Stimulated activated naive CD8-positive, alpha-beta T cell treated with anti-CD3 and anti-CD28 coated beads, Interleukin-15, Interleukin-2, amounts not matched to agents 100 ng/mL and 50 ng/mL, for 24 hours (primary cell): ENCODE data around the gene LY6G5C.

Experiments
- H3K27ac Mint-ChIP-seq: one replicate; pipeline ENCODE4 v1.8.0; 2021; ENCODE audit warnings: mild to moderate bottlenecking, mixed read lengths
- H3K27me3 Mint-ChIP-seq: one replicate; pipeline ENCODE4 v1.8.0; 2021; ENCODE audit warnings: mixed read lengths
- H3K36me3 Mint-ChIP-seq: one replicate; pipeline ENCODE4 v1.8.0; 2021; ENCODE audit warnings: low read depth, mixed read lengths
- H3K4me1 Mint-ChIP-seq: one replicate; pipeline ENCODE4 v1.8.0; 2021; ENCODE audit warnings: low read depth, mixed read lengths
- H3K4me3 Mint-ChIP-seq: one replicate; pipeline ENCODE4 v1.8.0; 2021; ENCODE audit warnings: mild to moderate bottlenecking, mixed read lengths
- H3K9me3 Mint-ChIP-seq: one replicate; pipeline ENCODE4 v1.8.0; 2021; ENCODE audit warnings: mixed read lengths

The LY6G5C gene

DNA sequence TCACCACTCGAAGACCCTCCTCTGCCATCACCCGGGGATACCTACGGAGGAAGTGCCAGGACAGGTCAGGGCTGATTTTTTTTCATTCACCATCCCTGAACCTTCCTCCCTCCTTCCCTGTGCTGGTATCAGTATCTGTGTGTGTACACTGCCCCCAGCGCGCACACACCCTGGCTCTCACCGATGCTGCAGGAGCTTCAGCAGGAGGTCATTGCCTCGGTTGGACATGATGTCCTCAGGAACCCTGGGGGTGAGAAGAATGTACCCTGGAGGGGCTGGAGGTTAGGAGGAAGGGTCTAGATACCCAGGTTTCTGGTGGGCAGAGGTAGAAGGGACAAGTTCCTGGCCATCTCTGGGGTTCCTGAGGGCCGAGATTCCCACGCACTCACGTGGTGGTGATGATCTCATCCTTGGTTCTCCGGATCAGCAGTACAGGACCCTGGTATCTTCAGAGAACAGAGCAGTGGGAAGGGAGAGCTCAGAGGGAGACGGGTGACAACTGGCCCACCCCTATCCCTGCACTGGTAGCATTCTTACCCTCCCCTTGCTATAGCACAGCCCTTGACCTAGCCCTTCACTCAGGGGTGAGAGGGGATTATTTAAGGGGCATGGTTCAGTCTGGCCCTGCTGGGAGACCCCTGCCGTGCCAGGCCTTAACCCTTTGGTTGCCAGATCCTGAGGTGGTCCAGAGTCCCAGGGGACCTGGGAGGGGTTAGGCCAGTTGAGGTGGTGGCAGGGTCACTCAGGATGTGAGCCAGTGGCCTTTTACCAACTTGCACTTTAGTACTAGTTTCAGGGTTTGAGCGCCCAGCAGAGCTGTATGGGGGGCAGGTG is 7.2 kb upstream of the LY6G5C start:
- H3K4me1 Mint-ChIP-seq = peaks cover 16% of the 10 kb centered on the region
- no peak overlapping the region for H3K4me3 Mint-ChIP-seq
- H3K36me3 Mint-ChIP-seq = peaks cover 30% of the 10 kb centered on the region
- no peaks in the 10 kb centered on the region for H3K27me3 Mint-ChIP-seq
- H3K9me3 Mint-ChIP-seq = no peaks in the 10 kb centered on the region
- H3K27ac Mint-ChIP-seq = no peak overlapping the region

DNA sequence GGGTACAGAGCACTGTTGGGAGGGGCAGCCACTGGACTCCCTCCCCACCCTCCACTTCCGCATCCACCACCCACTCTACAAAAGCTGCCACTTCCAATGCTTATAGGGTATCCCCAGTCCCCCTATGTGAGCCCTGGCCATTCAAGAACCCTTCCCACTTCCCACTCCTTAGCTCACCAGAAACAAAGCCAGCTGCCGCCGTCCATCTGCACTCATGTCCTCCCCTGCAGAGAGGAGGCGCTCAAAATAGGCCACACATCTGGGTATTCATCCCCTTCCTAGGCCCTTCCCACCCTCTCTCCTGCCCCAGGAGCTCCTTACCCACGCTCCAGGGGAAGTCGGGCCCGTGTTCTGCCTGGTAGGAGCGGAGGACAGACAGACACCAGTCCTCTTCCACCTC is 6.5 kb upstream of the LY6G5C start:
- Mint-ChIP-seq H3K27ac (no peak overlapping the region), H3K4me1 (peaks cover 16% of the 10 kb centered on the region), H3K27me3 (no peaks in the 10 kb centered on the region), H3K9me3 (no peaks in the 10 kb centered on the region), H3K36me3 (peaks cover 25% of the 10 kb centered on the region), H3K4me3 (no peak overlapping the region)

DNA sequence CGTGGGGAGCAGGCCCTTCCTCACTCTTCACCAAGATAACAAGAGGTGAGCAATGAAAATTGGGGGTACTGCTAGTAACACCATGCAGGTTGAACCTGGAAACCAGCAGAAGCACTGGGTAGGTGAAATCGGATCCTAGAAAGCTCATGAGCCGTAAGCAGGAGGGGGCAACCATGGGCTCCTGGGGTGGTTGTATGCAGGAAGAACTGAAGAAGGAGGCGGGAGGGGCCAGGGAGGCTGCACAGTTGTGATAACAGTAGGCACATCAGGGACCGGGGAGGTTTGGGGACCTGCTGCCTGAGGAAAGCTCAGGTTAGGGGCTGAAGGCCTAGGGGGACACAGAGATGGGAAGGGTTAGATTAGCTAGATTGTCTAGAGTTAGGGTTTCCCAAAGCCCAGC is 5.6 kb upstream of the LY6G5C start:
- H3K27ac Mint-ChIP-seq = no peak overlapping the region
- H3K4me1 Mint-ChIP-seq = peaks cover 19% of the 10 kb centered on the region
- H3K9me3 Mint-ChIP-seq = no peaks in the 10 kb centered on the region
- peaks cover 25% of the 10 kb centered on the region for H3K36me3 Mint-ChIP-seq
- H3K27me3 Mint-ChIP-seq = no peaks in the 10 kb centered on the region
- no peak overlapping the region for H3K4me3 Mint-ChIP-seq

DNA sequence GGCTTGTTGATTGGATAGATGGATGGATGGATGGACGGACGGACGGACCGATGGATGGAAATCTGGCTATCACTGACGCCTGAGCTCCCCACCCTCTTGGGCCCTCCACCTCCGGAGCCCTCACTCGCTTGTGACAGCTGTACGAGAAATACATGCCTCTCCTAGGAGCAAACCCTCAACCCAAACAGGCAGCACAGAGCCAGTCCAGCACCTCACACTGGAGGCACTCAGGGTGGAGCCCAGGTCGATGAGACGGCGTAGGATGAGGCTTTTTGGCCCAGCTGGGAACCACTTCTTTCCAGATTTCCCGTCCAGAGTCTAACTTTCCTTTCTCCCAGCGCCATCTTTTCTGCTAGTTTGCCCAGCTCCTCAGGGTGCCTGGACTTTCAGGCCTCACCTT is 2.7 kb upstream of the LY6G5C start:
- Mint-ChIP-seq H3K4me1 (peaks cover 18% of the 10 kb centered on the region), H3K36me3 (peaks cover 8% of the 10 kb centered on the region), H3K9me3 (no peaks in the 10 kb centered on the region), H3K27me3 (no peaks in the 10 kb centered on the region), H3K4me3 (no peak overlapping the region), H3K27ac (no peak overlapping the region)

DNA sequence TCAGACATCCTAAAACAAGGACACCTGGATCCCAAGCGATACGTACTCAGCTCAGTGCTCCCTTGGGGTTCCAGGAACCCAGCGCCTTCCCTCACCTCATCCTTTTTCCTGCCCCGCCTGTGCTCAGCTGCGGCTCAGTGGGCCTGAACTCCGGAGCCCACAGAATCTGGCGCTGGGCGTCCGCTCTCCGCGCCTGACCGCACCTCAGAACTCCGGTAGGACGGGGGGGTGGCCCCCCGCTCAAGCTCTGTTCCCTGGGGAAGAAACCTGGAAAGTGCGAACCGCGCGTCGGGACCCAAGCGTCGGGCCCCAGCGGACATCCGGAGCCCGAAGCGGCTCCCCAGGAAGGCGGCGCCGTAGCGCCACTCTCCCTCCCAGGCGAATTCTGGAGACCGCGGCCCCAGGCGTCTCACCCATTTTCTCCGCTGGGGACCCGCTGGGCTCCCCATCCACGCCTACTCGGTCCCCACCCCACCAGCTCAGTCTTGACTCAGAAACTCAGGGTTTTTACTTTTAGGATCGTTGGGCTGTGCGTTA is 336 bp upstream of the LY6G5C start:
- H3K27ac Mint-ChIP-seq = peak overlapping the region; percentile 70
- H3K4me1 Mint-ChIP-seq = peaks cover 18% of the 10 kb centered on the region
- H3K27me3 Mint-ChIP-seq = no peaks in the 10 kb centered on the region
- H3K9me3 Mint-ChIP-seq = no peaks in the 10 kb centered on the region
- no peaks in the 10 kb centered on the region for H3K36me3 Mint-ChIP-seq
- H3K4me3 Mint-ChIP-seq = peak overlapping the region; percentile 75

DNA sequence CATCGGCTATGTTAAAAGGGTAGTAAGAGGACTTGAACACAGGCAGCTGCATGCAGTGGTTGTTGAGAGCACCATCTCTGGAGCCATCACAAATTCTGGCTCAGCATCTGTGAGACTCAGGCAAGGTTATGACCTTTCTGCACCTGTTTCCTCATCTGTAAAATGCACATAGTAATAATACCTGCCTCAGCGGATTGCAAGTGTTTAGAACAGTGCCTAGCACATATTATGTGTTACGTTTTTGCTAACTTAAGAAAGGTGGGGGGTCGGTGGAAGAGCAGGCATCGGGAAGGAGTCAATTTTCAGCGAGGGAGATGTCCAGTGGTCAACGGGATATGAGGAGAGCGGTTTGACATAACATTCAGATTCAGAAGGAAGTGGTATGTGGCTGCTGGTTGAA is 2.9 kb downstream of the LY6G5C start:
- Mint-ChIP-seq H3K27me3 (no peaks in the 10 kb centered on the region), H3K9me3 (no peaks in the 10 kb centered on the region), H3K36me3 (peaks cover 5% of the 10 kb centered on the region), H3K4me3 (no peak overlapping the region), H3K4me1 (peaks cover 18% of the 10 kb centered on the region), H3K27ac (no peak overlapping the region)

DNA sequence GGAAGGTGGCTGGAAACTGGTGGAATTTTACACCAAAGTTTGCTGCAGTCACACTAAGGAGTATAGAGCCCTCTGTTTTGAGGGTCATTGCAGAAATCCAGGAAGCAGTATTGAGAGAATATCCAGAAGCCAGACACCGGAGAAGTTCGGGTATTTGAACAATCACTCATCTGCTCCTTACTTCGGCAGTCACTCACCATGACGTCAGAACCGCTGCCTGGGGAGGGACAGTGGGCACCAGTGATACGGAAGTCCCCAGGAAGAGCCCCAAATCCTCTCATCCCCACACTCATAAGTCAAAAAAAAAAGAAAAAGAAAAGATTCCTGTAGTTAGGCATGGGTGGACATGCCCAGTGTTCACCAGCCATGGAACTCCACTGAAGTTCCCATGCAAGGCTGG is 4.0 kb downstream of the LY6G5C start:
- Mint-ChIP-seq H3K27ac (no peak overlapping the region), H3K4me1 (peaks cover 18% of the 10 kb centered on the region), H3K27me3 (no peaks in the 10 kb centered on the region), H3K9me3 (no peaks in the 10 kb centered on the region), H3K36me3 (peaks cover 14% of the 10 kb centered on the region), H3K4me3 (no peak overlapping the region)

DNA sequence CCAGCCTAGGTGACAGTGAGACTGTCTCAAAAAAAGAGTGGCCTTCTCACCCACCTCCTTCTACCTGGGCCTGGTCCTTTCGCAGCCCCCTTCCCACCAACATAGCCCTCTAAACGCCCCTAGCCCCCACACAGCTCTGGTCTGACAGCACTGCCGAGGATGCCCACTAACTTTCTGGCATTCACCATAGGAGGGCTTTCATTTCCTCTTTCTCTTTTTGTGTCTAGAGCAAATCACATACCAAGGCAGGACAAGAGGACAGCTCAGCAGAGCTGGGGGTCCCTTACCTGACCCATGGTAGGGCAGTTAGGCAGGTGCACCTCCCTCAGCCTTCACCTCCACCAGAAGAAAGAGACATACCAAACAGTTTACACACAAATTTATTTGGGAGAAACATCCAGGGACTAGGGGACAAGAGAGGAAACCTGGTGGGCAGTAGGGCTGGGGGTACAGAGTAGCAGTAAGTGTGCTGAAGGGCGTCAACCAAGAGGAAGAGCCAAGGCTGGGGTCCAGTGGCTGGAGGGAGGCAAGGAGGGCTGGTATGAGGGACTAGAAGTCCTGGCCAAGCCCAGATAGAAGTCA is 4.5 kb downstream of the LY6G5C start:
- Mint-ChIP-seq H3K27ac (no peak overlapping the region), H3K9me3 (no peaks in the 10 kb centered on the region)

DNA sequence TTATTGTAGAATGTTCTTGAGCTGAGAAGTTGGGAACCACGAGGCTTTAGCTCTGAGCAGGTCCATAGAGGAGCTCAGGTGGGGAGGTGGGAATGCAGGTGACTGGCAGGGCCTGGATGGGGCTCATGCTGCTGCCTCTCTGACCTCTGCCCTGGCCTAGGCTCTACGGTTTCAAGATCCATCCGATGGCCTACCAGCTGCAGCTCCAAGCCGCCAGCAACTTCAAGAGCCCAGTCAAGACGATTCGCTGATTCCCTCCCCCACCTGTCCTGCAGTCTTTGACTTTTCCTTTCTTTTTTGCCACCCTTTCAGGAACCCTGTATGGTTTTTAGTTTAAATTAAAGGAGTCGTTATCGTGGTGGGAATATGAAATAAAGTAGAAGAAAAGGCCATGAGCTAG is 11.2 kb downstream of the LY6G5C start, which contains the start of gene LY6G5B:
TSS of gene LY6G5B (plus strand) at position 301 of the 400 bp plus-strand sequence. CDS start 975 bp downstream, outside the sequence.
- Mint-ChIP-seq H3K4me1 (peaks cover 36% of the 10 kb centered on the region), H3K9me3 (no peaks in the 10 kb centered on the region), H3K4me3 (no peak within 1 kb of the TSS), H3K27ac (no peak within 1 kb of the TSS), H3K27me3 (no peaks in the 10 kb centered on the region), H3K36me3 (peaks cover 72% of the 10 kb centered on the region)

More for the DNA sequence above, 4.5 kb downstream of the LY6G5C start:
- Mint-ChIP-seq H3K36me3 (peaks cover 19% of the 10 kb centered on the region), H3K4me3 (no peak overlapping the region), H3K4me1 (peaks cover 14% of the 10 kb centered on the region), H3K27me3 (no peaks in the 10 kb centered on the region)

DNA sequence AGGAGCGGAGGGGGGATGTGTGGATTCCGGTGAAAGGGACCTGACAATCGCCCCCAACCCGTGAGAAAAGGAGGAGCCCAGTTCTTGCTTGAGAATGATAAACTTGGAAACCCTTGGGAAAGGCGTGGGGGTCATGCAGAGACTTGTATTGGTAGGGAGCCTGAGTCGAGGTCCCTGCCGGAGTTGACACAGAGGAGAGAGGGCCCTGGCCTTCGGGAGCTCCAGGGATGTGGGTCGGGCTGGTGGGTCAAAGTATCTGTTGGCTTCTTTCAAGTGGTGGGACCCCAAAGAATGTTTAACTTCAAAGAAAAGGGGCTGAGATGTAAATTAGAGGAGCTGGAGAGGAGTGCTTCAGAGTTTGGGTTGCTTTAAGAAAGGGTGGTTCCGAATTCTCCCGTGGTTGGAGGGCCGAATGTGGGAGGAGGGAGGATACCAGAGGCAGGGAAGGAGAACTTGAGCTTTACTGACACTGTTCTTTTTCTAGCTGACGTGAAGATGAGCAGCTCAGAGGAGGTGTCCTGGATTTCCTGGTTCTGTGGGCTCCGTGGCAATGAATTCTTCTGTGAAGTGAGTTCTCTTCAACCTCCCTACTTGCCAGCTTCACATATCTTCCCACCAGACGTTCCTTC is 14.4 kb downstream of the LY6G5C start:
- peak overlapping the region; percentile 98 for H3K4me3 Mint-ChIP-seq
- peaks cover 65% of the 10 kb centered on the region for H3K4me1 Mint-ChIP-seq
- H3K36me3 Mint-ChIP-seq = peaks cover 81% of the 10 kb centered on the region
- no peaks in the 10 kb centered on the region for H3K9me3 Mint-ChIP-seq
- no peaks in the 10 kb centered on the region for H3K27me3 Mint-ChIP-seq
- peak overlapping the region; percentile 97 for H3K27ac Mint-ChIP-seq

DNA sequence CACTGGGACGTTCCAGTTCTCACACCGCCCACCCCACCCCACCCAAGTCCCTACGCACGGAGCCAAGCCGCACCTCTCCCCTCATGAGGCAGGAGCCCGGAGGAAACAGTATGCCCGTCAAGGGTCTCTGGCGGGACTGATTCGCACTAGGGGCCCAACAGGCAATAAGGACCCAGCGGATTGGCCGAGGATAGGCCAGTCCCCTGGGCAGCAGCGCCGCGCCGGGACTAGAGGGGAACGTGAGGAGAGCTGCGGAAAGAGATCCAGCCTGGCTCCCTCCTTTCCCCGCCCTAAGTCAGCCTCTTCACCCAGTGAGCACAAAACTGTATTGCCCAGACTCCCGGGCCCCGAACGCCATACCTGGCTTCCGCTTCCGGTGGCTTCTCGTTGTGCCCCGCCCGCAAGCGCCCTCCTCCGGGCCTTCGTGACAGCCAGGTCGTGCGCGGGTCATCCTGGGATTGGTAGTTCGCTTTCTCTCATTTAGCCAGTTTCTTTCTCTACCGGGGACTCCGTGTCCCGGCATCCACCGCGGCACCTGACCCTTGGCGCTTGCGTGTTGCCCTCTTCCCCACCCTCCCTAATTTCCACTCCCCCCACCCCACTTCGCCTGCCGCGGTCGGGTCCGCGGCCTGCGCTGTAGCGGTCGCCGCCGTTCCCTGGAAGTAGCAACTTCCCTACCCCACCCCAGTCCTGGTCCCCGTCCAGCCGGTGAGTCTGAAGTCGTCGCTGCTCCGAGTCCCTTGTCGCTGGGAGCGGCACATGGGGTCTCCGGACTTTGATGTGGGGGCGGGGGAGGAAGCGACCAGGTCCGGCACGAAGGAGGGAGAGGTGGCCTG is 15.1 kb downstream of the LY6G5C start, which contains the start of gene CSNK2B:
TSS of gene CSNK2B (plus strand) at position 580 of the 836 bp plus-strand sequence. CDS start 752 bp downstream, outside the sequence.
- H3K27ac Mint-ChIP-seq = peak within 1 kb of the TSS; percentile 97

DNA sequence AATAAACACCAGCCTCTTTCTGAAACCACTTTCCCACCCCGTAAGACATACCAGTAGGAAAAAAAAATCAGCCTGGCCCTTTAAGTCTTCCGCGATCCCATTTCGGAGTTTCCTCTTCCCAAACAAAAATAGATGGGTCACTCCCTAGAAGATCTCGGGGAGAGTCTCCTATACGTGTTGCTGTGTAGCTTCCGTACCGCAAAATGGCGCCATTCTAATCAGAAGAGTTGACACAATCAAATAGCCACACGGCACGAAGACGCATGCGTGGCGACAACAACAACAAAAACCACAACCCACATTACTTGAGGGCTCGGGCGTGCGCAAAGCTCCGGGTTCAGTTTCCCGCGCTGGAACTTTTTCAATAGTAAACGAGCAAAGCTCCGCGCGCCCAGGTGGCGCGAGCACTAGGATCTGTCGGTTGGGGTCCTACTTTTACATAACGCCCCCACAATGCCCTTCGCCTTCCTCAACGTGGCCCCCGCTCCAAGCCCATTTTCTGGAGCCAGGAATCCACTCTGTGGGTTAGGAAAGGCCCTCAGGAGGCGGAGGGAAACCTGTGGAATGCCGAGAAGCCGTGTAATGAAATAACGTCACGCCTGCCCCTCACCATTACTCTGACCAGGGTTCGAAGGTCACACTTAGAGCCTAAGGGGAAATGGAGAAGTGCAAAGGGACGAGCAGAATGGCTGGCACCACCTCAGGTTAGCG is 15.9 kb downstream of the LY6G5C start, which contains the start of gene GPANK1:
TSS of gene GPANK1 (minus strand) at position 208 of the 711 bp plus-strand sequence. CDS start 519 bp downstream, outside the sequence.
- Mint-ChIP-seq H3K27ac (peak within 1 kb of the TSS; percentile 97), H3K27me3 (no peaks in the 10 kb centered on the region), H3K9me3 (no peaks in the 10 kb centered on the region), H3K36me3 (peaks cover 70% of the 10 kb centered on the region), H3K4me1 (peaks cover 77% of the 10 kb centered on the region), H3K4me3 (peak within 1 kb of the TSS; percentile 98)

More for the DNA sequence above, 15.1 kb downstream of the LY6G5C start, which contains the start of gene CSNK2B:
- peaks cover 72% of the 10 kb centered on the region for H3K4me1 Mint-ChIP-seq
- no peaks in the 10 kb centered on the region for H3K27me3 Mint-ChIP-seq
- H3K36me3 Mint-ChIP-seq = peaks cover 74% of the 10 kb centered on the region
- H3K4me3 Mint-ChIP-seq = peak within 1 kb of the TSS; percentile 98
- H3K9me3 Mint-ChIP-seq = no peaks in the 10 kb centered on the region

DNA sequence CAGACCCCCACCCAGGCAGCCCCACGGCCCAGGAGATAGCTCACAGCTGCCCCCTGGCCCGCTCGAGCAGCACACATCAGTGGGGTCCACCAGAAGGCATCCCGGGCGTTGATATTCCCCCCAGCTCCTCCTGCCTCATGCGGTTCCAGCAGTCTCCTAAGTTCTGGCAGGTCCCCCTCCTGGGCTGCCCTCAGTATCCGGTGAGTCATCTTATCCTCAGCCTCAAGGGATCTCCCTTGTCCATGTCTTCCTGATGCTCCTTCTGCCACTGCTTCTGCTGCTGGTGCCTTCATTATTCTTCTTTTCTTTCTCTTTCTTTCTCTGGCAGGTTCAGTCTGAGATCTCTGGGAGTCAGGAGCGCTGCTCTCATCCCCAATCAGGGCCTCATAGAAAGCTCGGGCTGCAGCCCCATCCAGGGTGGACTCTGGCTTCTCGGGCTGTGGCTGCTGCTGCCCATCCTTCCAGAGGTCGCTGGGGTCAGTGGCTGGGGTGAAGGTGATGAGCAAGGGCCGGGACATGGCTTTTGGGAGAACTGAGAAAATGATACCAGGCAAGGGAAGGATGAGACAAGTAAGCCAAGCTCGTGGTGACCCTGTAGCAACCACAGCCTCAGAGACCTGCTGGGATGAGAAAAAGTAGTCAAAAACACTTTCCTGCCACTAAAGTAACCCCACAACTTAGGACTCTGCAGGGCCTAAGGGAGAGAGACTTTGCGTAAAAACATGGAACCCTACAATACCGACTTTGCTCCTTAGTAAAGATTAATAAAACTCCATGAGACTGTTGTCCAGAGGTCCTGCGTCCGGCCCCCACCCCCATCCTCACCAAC is 16.7 kb downstream of the LY6G5C start:
- Mint-ChIP-seq H3K4me3 (peak overlapping the region; percentile 98), H3K27me3 (no peaks in the 10 kb centered on the region), H3K36me3 (peaks cover 70% of the 10 kb centered on the region)

More for the DNA sequence above, 16.7 kb downstream of the LY6G5C start:
- Mint-ChIP-seq H3K9me3 (no peaks in the 10 kb centered on the region), H3K27ac (peak overlapping the region; percentile 97), H3K4me1 (peaks cover 84% of the 10 kb centered on the region)
